NCI-H2196 treated with DMSO at 0.1 percent for 48 hours (cell line): Measurements from ENCODE around the gene CRAMP1.
A peak's percentile ranks its signal among the peaks of the same experiment; 100 is the strongest.
"Not testable (repeated sequence)": the region's sequence is repeated elsewhere in the genome, so short reads cannot be mapped to it uniquely, and the experiment has no call there.

Source experiments
- DNase-seq: peaks from one replicate; lab custom pipeline; 2025; ENCODE audit not compliant: unreplicated experiment; lab: John Stamatoyannopoulos, UW

The CRAMP1 gene

DNA sequence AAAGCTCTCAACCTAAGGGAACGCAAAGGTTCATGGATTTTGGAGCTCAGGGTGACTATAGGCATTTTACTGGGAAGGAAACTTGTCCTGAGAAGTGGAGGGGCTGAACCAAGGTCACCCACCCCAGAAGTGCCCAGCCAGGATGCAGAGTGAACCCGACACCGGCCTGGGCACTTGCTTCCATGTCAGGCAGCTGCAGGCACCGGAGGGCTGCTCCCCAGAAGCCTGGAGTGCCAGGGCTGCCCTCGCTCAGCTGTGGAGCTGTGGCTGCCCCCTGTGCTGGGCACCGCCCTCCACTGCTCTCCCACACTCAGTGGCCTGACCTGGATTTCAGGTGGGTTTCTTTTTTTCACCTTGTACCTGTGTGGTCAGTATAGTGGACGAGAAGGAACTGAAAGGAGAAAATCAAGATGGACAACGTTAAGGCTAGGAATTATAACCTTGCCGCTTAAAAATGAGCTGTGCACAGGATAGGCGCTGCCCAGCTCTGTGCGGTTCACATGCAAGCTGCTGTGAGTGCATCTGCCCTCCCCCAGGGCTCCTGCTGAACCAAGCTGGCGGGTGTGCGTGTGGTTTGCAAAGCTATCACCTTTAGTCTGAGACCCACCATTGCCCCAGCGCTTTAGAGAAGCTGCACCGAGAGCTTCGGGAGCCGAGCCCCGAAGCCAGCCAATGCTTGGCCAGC lies 96.1 kb downstream of the CRAMP1 start:
- DNase-seq: no peak

DNA sequence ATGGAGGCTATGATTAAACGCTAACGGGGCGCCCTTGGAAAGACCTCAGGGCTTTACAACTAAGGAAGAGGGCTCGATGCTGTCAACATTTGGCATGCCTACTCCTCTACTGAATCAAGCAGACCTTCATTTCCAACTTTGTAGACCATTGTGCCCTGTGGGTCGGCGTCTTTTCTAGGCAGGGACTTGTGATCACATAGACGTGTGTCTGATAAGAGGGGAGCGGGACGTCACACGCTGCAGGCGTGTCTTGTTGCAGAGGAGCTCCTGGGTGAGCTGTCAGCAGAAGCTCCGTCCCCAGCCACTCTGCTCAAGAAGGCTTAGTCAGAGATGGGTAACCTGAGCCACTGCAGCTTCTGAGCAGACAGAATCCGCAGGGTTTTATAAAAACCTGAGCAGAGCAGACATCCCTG lies 96.6 kb downstream of the CRAMP1 start:
- no peak for DNase-seq

DNA sequence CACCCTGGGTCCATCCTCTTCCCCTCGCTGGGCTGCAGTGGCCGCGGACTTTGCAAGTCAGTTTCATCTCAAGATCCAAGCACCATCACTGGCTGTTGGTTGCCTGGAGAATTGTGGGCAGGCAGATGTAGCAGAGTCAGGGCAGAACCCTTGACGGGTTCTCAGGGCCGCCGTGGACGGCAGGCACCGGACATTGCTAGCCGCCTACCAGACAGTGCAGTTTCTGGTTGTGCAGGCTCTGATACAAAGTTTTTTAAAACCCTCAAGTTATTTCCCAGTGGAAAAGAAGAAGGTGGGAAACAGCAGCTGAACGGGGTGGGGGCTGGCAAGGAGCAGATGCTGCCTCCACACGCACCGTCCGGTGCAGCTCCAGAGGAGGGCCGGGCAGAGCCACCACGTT lies 97.2 kb downstream of the CRAMP1 start:
- DNase-seq: no peak

DNA sequence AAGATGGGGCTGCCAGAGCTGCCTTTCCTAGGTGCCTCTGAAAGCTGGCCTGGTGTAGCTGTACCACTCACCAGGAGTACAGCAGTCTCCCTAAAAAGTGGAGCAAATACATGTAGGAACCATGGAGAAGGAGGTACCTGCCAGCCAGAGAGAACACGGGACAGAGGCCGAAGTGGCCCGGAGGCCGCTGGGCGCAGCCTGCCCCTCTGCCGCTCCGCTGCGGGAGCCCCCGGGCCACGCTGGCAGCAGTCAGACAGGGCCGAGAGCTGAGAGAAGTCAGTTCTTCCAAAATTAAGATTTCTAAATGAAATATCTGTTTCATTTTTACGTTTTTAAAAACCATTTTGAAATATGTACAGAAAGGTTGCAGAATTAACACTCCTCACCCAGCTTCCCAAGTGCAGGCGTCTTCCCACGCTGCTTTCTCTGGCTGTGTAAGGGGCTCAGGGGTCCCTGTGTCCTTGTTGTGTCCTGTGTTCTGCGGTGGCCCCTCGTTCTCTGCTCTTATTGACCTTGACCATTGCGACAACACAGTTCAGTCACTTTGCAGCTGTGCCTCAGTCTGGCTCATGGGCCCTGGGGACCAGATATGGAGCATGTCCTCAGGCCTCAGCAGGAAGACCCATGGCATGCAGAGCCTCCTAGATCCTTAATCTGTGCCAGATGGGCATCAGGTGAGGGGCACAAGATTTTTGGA lies 98.8 kb downstream of the CRAMP1 start:
- DNase-seq: no peak

DNA sequence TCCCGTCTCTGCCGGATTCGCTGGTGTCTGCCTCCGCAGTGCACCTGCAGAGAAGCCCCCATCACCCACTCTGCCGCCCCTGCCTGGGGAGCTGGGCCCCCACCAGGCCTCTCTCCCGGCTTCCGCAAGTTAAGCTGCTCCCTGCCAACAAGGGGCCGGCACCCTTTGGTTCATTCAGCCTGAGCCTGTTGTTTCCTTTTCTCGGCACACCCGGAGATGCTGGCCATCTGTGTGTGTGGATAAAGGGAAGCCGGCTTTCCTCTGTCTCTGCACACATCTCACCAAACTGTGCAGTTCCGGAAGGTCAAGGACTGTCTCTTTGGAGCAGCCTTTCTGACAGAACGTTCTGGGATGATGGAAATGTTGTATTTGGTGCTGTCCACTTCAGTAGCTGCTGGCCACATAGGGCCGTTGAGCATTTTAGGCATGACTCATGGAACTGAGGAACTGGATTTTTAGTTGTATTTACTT lies 100.7 kb downstream of the CRAMP1 start:
- no peak for DNase-seq

DNA sequence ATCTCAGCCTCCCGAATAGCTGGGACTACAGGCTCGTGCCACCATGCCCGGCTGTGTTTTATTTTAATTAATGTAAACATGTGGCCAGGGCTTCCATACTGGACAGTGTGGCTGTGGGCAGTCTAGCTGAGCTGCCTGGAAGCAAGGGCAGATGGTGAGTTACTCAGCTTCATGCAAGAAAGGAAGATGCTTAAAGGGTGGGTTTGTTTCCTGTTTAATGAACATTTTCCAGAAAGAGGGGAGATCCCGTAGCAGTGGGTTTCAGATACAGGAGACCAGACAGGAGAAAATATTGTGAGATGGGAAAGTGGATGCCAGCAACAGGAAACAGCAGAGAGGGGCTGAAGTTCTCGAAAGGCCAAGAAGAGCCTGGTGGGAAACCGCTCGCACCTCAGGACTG lies 101.2 kb downstream of the CRAMP1 start:
- no peak for DNase-seq

DNA sequence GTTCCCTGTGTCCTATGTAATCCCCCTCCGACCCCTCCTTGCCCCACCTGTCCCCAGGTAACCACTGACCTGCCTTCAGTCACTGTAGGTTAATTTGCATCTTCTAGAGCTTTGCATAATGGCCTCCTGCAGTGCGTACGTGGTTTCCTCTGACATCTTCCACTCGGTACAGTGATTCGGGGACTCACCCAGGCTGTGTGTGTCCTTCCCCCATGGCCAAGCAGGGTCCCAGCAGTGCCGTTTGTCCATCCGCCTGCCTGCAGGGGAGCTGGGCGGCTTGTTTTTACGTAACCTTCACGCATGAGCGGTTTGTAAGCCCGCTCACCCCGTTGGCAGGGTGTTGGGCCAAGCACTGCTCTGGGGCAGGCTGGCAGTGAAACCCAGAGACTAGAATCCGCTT lies 101.8 kb downstream of the CRAMP1 start:
- no peak for DNase-seq

DNA sequence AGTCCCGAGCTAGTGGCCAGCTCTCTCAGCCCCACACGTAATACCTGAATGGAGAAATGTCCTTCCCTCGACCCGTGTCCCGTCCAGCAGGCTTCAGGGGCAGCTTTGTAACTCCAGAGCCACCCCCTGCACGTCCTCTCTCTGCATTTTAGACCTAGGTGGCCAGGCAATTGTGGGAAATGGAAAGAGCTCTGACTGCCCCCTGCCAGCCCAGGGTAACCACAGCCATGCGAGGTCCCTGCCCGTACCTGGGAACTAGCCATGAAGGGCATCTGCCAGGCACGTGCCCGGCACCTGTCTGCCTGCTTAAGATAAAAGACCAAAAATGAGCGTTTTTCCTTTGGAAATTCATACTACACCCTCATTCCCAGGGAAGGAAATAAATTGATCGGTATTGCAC lies 103.1 kb downstream of the CRAMP1 start:
- no peak for DNase-seq

DNA sequence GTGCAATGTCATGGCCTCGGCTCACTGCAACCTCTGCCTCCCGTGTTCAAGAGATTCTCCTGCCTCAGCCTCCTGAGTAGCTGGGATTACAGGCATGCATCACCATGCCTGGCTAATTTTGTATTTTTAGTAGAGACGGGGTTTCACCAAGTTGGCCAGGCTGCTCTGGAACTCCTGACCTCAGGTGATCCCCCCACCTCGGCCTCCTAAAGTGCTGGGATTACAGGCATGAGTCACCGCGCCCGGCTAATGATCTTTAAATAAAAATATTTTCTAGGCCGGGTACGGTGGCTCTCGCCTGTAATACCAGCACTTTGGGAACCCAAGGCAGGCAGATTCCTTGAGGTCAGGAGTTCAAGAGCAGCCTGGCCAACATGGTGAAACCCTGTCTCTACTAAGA lies 106.1 kb downstream of the CRAMP1 start:
- DNase-seq: not testable (repeated sequence)

DNA sequence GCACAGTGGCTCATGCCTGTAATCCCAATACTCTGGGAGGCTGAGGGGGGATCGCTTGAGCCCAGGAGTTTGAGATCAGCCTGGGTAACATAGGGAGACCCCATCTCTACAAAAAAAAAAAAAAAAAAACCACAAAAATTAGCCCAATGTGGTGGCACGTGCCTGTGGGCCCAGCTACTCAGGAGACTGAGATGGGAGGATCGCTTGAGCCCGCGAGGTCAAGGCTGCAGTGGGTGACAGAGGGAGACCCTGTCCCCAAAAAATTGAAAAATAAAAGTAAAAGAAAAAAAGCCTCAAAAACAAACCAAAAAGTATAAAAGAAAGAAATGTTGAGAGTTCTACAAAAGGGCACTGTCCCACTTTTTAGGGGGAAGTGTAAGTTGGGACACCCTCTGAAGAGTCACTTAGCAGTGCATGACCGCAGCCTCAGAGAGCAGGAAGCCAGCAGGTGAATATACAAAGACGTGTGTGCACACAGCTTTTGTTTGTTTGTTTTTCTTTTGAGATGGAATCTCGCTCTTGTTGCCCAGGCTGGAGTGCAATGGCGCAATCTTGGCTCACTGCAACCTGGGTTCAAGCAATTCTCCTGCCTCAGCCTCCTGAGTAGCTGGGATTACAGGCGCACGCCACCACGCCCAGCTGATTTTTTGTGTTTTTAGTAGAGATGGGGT lies 107.5 kb downstream of the CRAMP1 start:
- DNase-seq: peak; percentile 52

DNA sequence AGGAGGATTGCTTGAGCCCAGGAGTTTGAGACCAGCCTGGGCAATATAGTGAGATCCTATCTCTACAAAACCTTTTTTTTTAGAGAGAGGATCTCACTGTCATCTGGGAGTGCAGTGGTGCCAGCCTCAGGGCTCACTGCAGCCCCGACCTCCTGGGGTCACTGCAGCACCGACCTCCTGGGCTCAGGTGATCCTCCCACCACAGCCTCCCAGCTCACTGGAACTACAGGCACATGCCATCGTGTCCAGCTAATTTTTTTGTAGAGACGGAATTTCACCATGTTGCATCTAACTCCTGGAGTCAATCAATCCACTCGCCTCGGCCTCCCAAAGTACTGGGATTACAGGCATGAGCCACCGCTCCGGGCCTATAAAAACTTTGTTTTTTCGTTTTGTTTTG lies 109.2 kb downstream of the CRAMP1 start:
- no peak for DNase-seq

DNA sequence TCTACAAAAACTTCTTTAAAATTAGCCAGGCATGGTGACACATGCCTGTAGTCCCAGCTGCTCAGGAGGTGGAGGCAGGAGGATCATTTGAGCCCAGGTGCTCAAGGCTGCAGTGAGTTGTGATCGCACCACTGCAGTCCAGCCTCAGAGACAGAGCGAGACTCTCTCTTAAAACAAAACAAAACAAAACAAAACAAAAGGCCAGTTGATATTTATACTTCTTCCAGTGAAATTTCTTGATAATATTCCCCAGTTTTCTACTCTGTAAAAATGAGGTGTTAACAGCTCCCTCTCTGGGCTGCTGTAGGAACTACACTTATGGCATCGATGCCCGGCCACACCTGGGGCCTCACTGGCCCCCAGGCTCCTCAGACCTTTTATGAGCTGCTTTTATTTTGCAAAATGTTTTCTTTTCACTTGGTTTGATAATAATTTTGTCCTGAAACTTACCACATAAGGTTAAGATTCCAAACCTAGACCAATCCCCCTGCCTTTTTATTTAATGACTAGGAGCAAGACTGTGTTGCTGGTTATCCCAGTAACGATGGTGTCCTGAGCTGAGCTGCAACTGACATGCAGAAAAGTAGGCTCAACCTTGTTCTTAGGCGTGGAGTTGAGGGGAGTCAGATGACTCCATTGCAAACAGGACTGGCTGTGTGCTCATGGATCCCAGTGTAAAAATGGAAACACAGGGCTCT lies 111.4 kb downstream of the CRAMP1 start:
- DNase-seq: peak; percentile 26

DNA sequence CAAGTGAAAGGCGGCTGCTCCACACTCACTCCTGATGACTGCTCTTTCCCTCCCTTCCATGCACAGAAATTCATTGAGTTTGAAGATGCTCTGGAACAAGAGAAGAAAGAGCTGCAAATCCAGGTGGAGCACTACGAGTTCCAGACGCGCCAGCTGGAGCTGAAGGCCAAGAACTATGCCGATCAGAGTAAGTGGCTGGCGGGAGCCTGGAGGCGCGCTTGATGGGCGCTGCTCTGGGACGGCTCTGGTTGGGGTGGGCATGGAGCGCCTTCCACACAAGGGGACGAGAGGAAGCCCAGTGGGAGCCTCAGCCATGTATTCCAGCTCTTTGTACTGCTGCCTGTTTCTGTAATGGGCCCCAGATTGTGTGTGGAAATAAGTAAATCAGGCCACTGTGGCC lies 112.3 kb downstream of the CRAMP1 start:
- DNase-seq: no peak

DNA sequence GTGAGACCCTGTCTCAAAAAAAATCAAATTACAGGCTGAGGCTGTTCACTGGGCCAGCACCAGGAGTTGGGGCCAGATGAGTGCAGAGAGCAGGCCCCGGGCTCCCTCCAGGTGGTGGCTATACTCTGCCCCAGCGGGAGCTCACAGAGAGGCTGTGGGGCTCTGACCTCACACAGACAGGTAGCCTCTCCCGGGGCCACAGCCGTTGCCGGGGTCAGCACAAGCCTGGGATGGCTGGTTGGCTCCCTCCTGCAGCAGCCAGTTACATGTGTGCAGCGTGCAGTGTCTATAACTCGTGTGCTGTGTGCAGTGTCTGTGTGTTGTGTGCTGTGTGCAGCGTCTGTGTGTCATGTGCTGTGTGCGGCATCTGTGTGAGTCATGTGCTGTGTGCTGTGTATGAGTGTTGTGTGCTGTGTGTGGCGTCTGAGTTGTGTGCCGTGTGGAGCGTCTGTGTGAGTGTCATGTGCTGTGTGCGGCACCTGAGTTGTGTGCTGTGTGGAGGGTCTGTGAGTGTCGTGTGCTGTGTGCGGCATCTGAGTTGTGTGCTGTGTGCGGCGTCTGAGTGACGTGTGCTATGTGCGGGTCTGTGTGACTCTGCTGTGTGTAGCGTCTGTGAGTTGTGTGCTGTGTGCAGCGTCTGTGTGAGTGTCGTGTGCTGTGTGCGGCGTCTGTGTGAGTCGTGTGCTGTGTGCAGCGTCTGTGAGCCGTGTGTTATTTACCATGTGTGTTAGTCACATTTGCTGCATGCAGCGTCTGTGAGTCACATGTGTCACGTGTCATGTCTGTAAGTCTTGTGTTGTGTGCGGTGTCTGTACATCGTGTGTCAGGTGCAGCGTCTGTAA lies 114.7 kb downstream of the CRAMP1 start:
- DNase-seq: no peak
